Liver (tissue), 3 donors: ENCODE data around the gene PLK2.

Experiments
- ATF3 ChIP-seq: IDR thresholded peaks from 2 replicates; pipeline ENCODE4 v1.6.1; 2016; ENCODE audit warnings: antibody characterized with exemption
- CTCF ChIP-seq: fragments of 150-350 bp; IDR thresholded peaks from 2 replicates; pipeline ENCODE4 v1.5.1; 2017; ENCODE audit warnings: improper control_type of control experiment, low read depth, low read length; ENCODE audit not compliant: missing input control
- MAX ChIP-seq: IDR thresholded peaks from 2 replicates; pipeline ENCODE4 v1.6.1; 2016; ENCODE audit warnings: antibody characterized with exemption
- REST ChIP-seq: IDR thresholded peaks from 2 replicates; pipeline ENCODE4 v1.6.1; 2016; ENCODE audit warnings: antibody characterized with exemption, mild to moderate bottlenecking
- RXRA ChIP-seq, 2 donors: IDR thresholded peaks; 2 replicates each; pipeline ENCODE4 v1.6.1; 2017 to 2018; ENCODE audit warnings: antibody characterized with exemption in 2 of 2, mild to moderate bottlenecking in 1 of 2
- donor health status: healthy.
- donor health status: healthy.

GRCh38 chr5:58477760-58478376, 18.0 kb upstream of the PLK2 start:
- no peak for TF ChIP-seq CTCF
- no peak for TF ChIP-seq ATF3
- no peak for TF ChIP-seq REST
- TF ChIP-seq MAX, result no peak
- no peak for TF ChIP-seq RXRA (IDR thresholded peaks at IDR 0.05)
